ENCODE results near the gene TRABD2A. TPM values are rescaled to one million over a fixed set of nuclear protein-coding genes. Genes with fewer than 3 reads are reported as not detected.

The TRABD2A gene
- total and polyA plus RNA-seq, 9 of the 15 experiments (the other 6 are each of a cell fraction or from before 2014, with no cell fraction given): 0.07 to 0.45 (median 0.25) TPM

DNA sequence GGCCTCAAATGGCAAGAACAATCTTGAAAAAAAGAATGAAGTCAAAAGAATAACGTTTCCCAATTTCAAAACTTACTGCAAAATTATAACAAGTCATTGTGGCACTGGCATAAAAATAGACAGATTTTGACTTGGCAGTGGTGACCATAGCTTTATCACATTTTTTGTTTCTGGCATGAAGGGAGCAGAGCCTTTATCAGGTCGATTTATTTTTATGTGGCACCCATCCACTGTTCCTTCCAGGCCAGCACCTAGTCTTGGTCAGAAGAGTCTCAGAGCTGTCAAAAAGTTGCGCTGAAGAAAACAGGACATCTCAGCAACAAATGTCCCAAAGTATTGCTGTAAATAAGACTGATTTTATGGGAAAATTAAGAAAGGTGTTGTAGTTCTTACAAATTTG lies 92.4 kb downstream of the TRABD2A start:
- no peaks in the 10 kb centered on the region for H4K20me1 ChIP-seq (replicated peaks; ENCODE audit: control insufficient read depth, insufficient read depth, low read length)
- no peak overlapping the region for H3K4me2 ChIP-seq (ENCODE audit: insufficient read depth, low read length)
- intact Hi-C loops (cut with micrococcal nuclease): no loop called here
- no peaks in the 10 kb centered on the region for H3K9me1 ChIP-seq (ENCODE audit: control insufficient read depth, insufficient read depth, low read length)
- H2AFZ ChIP-seq (ENCODE audit: low read depth, low read length): no peak overlapping the region
- no TSS peak for BruUV-seq (replicated peaks)
- H3K27ac ChIP-seq (ENCODE audit: extremely low read depth, low read depth, low read length): no peak overlapping the region
- ChIA-PET CTCF (ENCODE audit: low intra/inter-chr PET ratio) (no interaction called here), POLR2A (no interaction called here)
- H3K9me3 ChIP-seq (replicated peaks; ENCODE audit: control insufficient read depth, insufficient read depth, low read depth, low read length): no peaks in the 10 kb centered on the region
- no peak for ATAC-seq
- no peaks in the 10 kb centered on the region for H3K4me1 ChIP-seq (replicated peaks in 1 of 2; ENCODE audit: control insufficient read depth in 2 of 2, insufficient read depth in 2 of 2, low read length in 2 of 2)
- TF ChIP-seq C11orf30 (IDR thresholded peaks at IDR 0.05; ENCODE audit: low read depth) (no peak), NR2F6 (CRISPR knock-in tag; IDR thresholded peaks at IDR 0.05) (no peak), ZNF507 (tag; conservative IDR thresholded peaks at IDR 0.05) (no peak)
- H3K27me3 ChIP-seq (ENCODE audit: control insufficient read depth in 2 of 2, insufficient read depth in 2 of 2, low read length in 2 of 2): peaks cover 0 to 5% of the 10 kb centered on the region in 2 experiments; a peak in 1 of 5 replicates
- WGBS (ENCODE audit: insufficient coverage, low coverage, missing lambda C conversion rate): 8% methylated on average over 3 of the region's 3 CpGs
- FAIRE-seq: no peak
- no peaks in the 10 kb centered on the region for H3K36me3 ChIP-seq (ENCODE audit: control insufficient read depth, insufficient read depth, low read length)
- in situ Hi-C loops (cut with MboI): no loop called here
- DNase-seq (ENCODE audit: extremely low read depth in 1 of 4, low spot score in 3 of 4): no peak
- no peaks in the 10 kb centered on the region for H3K79me2 ChIP-seq (ENCODE audit: control insufficient read depth, insufficient read depth, low read length)
- H3K9ac ChIP-seq (ENCODE audit: insufficient read depth in 1 of 2, low read depth in 2 of 2, low read length in 2 of 2): no peak overlapping the region
- H3K4me3 ChIP-seq: no peak overlapping the region

- H3K36me3 ChIP-seq (ENCODE audit: control insufficient read depth, insufficient read depth, low read length): no peaks in the 10 kb centered on the region
- no peaks in the 10 kb centered on the region for H3K9me1 ChIP-seq (ENCODE audit: control insufficient read depth, insufficient read depth, low read length)
- no peak for ATAC-seq
- no peaks in the 10 kb centered on the region for H3K9me3 ChIP-seq (replicated peaks; ENCODE audit: control insufficient read depth, insufficient read depth, low read depth, low read length)
- peaks cover 0 to 3% of the 10 kb centered on the region in 2 experiments; a peak in 1 of 5 replicates for H3K27me3 ChIP-seq (ENCODE audit: control insufficient read depth in 2 of 2, insufficient read depth in 2 of 2, low read length in 2 of 2)
- in situ Hi-C loops (cut with MboI): no loop called here
- no peaks in the 10 kb centered on the region for H3K79me2 ChIP-seq (ENCODE audit: control insufficient read depth, insufficient read depth, low read length)
- H4K20me1 ChIP-seq (replicated peaks; ENCODE audit: control insufficient read depth, insufficient read depth, low read length): no peaks in the 10 kb centered on the region
- CTCF ChIA-PET (ENCODE audit: low intra/inter-chr PET ratio): no interaction called here
- POLR2A ChIA-PET: no interaction called here
- no peak for DNase-seq (ENCODE audit: extremely low read depth in 1 of 4, low spot score in 3 of 4)
- H3K4me3 ChIP-seq: no peak overlapping the region
- no peak overlapping the region for H3K9ac ChIP-seq (ENCODE audit: insufficient read depth in 1 of 2, low read depth in 2 of 2, low read length in 2 of 2)
- H2AFZ ChIP-seq (ENCODE audit: low read depth, low read length): no peak overlapping the region
- BruUV-seq (replicated peaks): no TSS peak
- FAIRE-seq: no peak
- intact Hi-C loops (cut with micrococcal nuclease): no loop called here
- H3K4me1 ChIP-seq (replicated peaks in 1 of 2; ENCODE audit: control insufficient read depth in 2 of 2, insufficient read depth in 2 of 2, low read length in 2 of 2): no peaks in the 10 kb centered on the region
- no peak overlapping the region for H3K4me2 ChIP-seq (ENCODE audit: insufficient read depth, low read length)
- WGBS (ENCODE audit: insufficient coverage, low coverage, missing lambda C conversion rate): 0% methylated on average over 1 of the region's 1 CpG
- H3K27ac ChIP-seq (ENCODE audit: extremely low read depth, low read depth, low read length): no peak overlapping the region
- no peak for TF ChIP-seq YY1 (IDR thresholded peaks at IDR 0.05; ENCODE audit: borderline replicate concordance in 1 of 3, control insufficient read depth in 1 of 3, extremely low read depth in 1 of 3, insufficient read depth in 3 of 3, insufficient read length in 1 of 3, insufficient replicate concordance in 2 of 3, low read depth in 1 of 3, low read length in 2 of 3)
- no peak for TF ChIP-seq SRF (CRISPR knock-in tag; IDR thresholded peaks at IDR 0.05)
- no peak for TF ChIP-seq TEAD4 (IDR thresholded peaks at IDR 0.05; ENCODE audit: low read length)
- no peak for TF ChIP-seq TEAD4 (CRISPR knock-in tag; IDR thresholded peaks at IDR 0.05; ENCODE audit: borderline replicate concordance)
- no peak for TF ChIP-seq NCOA4 (IDR thresholded peaks at IDR 0.05; ENCODE audit: partially characterized antibody)
- no peak for TF ChIP-seq COPS2 (conservative IDR thresholded peaks at IDR 0.05)
- TF ChIP-seq RBM25 (IDR thresholded peaks at IDR 0.05; ENCODE audit: low read depth, low read length, severe bottlenecking): no peak
- no peak for TF ChIP-seq TAF9B (IDR thresholded peaks at IDR 0.05; ENCODE audit: partially characterized antibody)
- TF ChIP-seq CBX5 (IDR thresholded peaks at IDR 0.05; ENCODE audit: borderline replicate concordance, low read depth): no peak
- TF ChIP-seq, protein P1, sequence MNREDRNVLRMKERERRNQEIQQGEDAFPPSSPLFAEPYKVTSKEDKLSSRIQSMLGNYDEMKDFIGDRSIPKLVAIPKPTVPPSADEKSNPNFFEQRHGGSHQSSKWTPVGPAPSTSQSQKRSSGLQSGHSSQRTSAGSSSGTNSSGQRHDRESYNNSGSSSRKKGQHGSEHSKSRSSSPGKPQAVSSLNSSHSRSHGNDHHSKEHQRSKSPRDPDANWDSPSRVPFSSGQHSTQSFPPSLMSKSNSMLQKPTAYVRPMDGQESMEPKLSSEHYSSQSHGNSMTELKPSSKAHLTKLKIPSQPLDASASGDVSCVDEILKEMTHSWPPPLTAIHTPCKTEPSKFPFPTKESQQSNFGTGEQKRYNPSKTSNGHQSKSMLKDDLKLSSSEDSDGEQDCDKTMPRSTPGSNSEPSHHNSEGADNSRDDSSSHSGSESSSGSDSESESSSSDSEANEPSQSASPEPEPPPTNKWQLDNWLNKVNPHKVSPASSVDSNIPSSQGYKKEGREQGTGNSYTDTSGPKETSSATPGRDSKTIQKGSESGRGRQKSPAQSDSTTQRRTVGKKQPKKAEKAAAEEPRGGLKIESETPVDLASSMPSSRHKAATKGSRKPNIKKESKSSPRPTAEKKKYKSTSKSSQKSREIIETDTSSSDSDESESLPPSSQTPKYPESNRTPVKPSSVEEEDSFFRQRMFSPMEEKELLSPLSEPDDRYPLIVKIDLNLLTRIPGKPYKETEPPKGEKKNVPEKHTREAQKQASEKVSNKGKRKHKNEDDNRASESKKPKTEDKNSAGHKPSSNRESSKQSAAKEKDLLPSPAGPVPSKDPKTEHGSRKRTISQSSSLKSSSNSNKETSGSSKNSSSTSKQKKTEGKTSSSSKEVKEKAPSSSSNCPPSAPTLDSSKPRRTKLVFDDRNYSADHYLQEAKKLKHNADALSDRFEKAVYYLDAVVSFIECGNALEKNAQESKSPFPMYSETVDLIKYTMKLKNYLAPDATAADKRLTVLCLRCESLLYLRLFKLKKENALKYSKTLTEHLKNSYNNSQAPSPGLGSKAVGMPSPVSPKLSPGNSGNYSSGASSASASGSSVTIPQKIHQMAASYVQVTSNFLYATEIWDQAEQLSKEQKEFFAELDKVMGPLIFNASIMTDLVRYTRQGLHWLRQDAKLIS (CRISPR knock-in tag; IDR thresholded peaks at IDR 0.05): no peak
Observed at GRCh38 chr2:84788027-84788426, 92.9 kb downstream of the TRABD2A start.
